Natural killer cell treated with Interleukin-12 subunit alpha and Interleukin-12 subunit beta and Interleukin-15 and Interleukin-18, amount 100 ng/mL, for 72 hours (primary cell): ENCODE measurements around the gene PSMD12. TPM values are rescaled to one million over a fixed set of nuclear protein-coding genes. Genes with fewer than 3 reads are reported as not detected.
"Not testable (repeated sequence)": the region's sequence is repeated elsewhere in the genome, so short reads cannot be mapped to it uniquely, and the experiment has no call there.

Source experiments
- ATAC-seq, 2 donors: fragments of 150-1000 bp; cut with Tn5 transposase in 1 of 2; sonication (Bioruptor Pico), chemical (Tn5 transposase) in 1 of 2; 2 replicates each; pipeline ENCODE4 v1.10.0; 2021
- DNase-seq: peaks from one replicate; pipeline ENCODE4 v3.0.0; 2022; ENCODE audit warnings: low spot score
- H3K27ac Mint-ChIP-seq, 2 donors: 1 replicate in 1 of 2; 2 replicates in 1 of 2; pipeline ENCODE4 v1.8.0; 2022; ENCODE audit warnings: mixed read lengths in 2 of 2, mild to moderate bottlenecking in 1 of 2, moderate library complexity in 1 of 2
- H3K27me3 Mint-ChIP-seq, 2 donors: 1 replicate in 1 of 2; 2 replicates in 1 of 2; pipeline ENCODE4 v1.8.0; 2022; ENCODE audit warnings: mixed read lengths in 2 of 2
- H3K36me3 Mint-ChIP-seq: one replicate; pipeline ENCODE4 v1.8.0; 2022; ENCODE audit warnings: mixed read lengths
- H3K4me1 Mint-ChIP-seq, 2 donors: 1 replicate in 1 of 2; 2 replicates in 1 of 2; pipeline ENCODE4 v1.8.0; 2022; ENCODE audit warnings: low read depth in 2 of 2, mixed read lengths in 2 of 2, mild to moderate bottlenecking in 1 of 2
- H3K4me3 Mint-ChIP-seq: one replicate; pipeline ENCODE4 v1.8.0; 2022; ENCODE audit warnings: mixed read lengths
- H3K9me3 Mint-ChIP-seq: 2 replicates; pipeline ENCODE4 v1.8.0; 2022; ENCODE audit warnings: mixed read lengths
- total RNA-seq, 2 donors: library from RNA; stranded (reverse); gene quantifications; one replicate each; pipeline ENCODE4 v1.2.3, GENCODE V29; 2022

The PSMD12 gene
- total RNA-seq, 2 donors from 2014 or later, result 87.3 to 90.5 TPM

- H3K4me3 Mint-ChIP-seq, result no peak overlapping the region
- H3K9me3 Mint-ChIP-seq, result no peaks in the 10 kb centered on the region
- no peak overlapping the region for H3K27ac Mint-ChIP-seq
- ATAC-seq (no peak), DNase-seq (no peak)
- no peaks in the 10 kb centered on the region for H3K36me3 Mint-ChIP-seq
- no peaks in the 10 kb centered on the region for H3K4me1 Mint-ChIP-seq
- H3K27me3 Mint-ChIP-seq, result peaks cover 0 to 2% of the 10 kb centered on the region in 2 donors
Measured at GRCh38 chr17:67328026-67328425, 38.4 kb downstream of the PSMD12 start.

DNA sequence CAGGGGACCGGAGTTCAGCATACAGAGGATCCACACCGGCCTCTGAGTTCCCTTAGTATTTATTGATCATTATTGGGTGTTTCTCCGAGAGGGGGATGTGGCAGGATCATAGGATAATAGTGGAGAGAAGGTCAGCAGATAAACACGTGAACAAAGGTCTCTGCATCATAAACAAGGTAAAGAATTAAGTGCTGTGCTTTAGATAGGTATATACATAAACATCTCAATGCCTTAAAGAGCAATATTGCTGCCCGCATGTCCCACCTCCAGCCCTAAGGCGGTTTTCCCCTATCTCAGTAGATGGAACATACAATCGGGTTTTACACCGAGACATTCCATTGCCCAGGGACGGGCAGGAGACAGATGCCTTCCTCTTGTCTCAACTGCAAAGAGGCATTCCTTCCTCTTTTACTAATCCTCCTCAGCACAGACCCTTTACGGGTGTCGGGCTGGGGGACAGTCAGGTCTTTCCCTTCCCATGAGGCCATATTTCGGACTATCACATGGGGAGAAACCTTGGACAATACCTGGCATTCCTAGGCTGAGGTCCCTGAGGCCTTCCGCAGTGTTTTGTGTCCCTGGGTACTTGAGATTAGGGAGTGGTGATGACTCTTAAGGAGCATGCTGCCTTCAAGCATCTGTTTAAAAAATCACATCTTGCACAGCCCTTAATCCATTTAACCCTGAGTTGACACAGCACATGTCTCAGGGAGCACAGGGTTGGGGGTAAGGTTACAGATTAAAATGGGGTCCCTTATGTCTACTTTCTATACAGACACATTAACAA lies 39.2 kb downstream of the PSMD12 start:
- not testable (repeated sequence) for H3K4me1 Mint-ChIP-seq, H3K4me3 Mint-ChIP-seq, H3K9me3 Mint-ChIP-seq, H3K27me3 Mint-ChIP-seq, H3K36me3 Mint-ChIP-seq, H3K27ac Mint-ChIP-seq, ATAC-seq, DNase-seq

DNA sequence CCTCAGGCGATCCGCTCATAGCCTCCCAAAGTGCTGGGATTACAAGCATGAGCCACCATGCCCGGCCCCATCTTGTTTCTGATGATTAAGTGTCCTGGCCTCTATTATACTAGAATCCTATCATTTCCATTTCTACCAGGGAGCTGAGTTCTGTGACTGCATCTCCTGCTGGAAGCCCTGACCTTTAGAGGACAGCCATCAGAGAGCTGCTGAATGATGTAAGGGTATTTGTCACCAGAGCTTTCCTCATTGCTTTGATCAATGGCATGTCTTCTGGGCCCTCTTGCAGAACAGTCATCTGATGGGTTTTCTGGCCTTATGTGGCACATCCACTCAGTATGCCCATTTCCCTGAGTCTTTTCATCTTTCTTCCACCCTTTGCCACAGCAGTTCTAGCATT lies 39.9 kb downstream of the PSMD12 start:
- peaks cover 0 to 2% of the 10 kb centered on the region in 2 donors for H3K27me3 Mint-ChIP-seq
- H3K4me1 Mint-ChIP-seq, result no peaks in the 10 kb centered on the region
- no peak overlapping the region for H3K4me3 Mint-ChIP-seq
- DNase-seq (no peak), ATAC-seq (no peak)
- H3K9me3 Mint-ChIP-seq, result no peaks in the 10 kb centered on the region
- no peaks in the 10 kb centered on the region for H3K36me3 Mint-ChIP-seq
- no peak overlapping the region for H3K27ac Mint-ChIP-seq

DNA sequence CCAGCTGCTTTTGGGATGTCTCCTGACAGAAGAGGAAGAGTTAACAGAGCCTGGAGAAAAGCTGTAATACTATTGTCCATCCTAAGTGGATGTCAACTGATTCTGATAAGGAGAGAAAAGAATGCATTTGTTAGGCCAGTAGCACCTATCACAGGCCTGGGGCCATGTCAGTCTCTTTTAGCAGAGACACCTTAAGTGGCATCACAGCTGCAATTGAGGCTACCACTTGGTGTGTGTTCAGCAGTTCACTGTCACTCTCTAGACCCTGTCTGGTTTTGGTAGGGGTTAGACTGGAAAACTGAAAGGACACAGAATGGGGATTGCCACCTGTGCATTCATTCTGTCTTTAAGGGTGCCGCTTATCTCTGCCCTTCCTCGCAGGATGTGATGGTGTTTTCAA lies 42.0 kb downstream of the PSMD12 start:
- H3K4me3 Mint-ChIP-seq, result no peak overlapping the region
- no peaks in the 10 kb centered on the region for H3K4me1 Mint-ChIP-seq
- ATAC-seq, result no peak
- no peaks in the 10 kb centered on the region for H3K9me3 Mint-ChIP-seq
- H3K27ac Mint-ChIP-seq, result no peak overlapping the region
- no peak for DNase-seq
- H3K36me3 Mint-ChIP-seq, result no peaks in the 10 kb centered on the region
- H3K27me3 Mint-ChIP-seq, result peaks cover 0 to 2% of the 10 kb centered on the region in 2 donors

- DNase-seq (no peak), ATAC-seq (no peak)
- Mint-ChIP-seq H3K36me3 (no peaks in the 10 kb centered on the region), H3K4me1 (no peaks in the 10 kb centered on the region), H3K9me3 (no peaks in the 10 kb centered on the region), H3K4me3 (no peak overlapping the region), H3K27ac (no peak overlapping the region), H3K27me3 (peaks cover 0 to under 1% of the 10 kb centered on the region in 2 donors)
Measured at GRCh38 chr17:67323445-67323844, 42.9 kb downstream of the PSMD12 start.

DNA sequence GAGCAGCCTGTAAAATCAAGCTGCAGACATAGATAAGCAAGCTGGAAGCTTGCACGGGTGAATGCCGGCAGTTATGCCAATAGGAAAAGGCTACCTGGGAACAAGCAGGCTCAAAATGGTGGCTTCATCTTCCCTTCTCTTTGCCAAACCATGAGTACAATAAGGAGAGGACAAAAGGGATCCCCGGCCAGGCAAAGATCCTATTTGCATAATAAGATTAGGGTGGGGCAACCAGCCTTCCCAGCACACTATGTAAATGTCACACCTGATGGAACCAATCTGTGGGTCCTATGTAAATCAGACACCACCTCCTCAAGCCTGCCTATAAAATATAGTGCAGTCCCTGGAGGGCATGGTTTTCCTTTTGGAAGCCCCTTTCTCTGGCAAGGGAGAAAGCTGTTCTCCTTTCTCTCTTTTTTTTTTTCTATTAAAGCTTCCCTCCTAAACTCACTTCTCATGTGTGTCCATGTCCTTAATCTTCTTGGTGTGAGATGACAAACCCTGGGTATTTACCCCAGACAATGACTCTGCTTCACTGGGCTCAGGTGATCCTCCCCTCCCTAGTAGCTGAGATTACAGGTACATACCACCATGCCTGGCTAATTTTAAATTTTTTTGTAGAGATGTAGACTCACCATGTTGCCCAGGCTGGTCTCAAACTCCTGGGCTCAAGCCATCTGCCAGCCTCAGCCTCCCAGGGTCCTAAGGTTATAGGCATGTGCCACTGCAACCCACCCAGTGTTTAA lies 44.2 kb downstream of the PSMD12 start:
- DNase-seq (no peak), ATAC-seq (no peak)
- Mint-ChIP-seq H3K4me1 (no peaks in the 10 kb centered on the region), H3K27ac (no peak overlapping the region), H3K4me3 (no peak overlapping the region), H3K36me3 (no peaks in the 10 kb centered on the region), H3K9me3 (no peaks in the 10 kb centered on the region), H3K27me3 (no peaks in the 10 kb centered on the region)

DNA sequence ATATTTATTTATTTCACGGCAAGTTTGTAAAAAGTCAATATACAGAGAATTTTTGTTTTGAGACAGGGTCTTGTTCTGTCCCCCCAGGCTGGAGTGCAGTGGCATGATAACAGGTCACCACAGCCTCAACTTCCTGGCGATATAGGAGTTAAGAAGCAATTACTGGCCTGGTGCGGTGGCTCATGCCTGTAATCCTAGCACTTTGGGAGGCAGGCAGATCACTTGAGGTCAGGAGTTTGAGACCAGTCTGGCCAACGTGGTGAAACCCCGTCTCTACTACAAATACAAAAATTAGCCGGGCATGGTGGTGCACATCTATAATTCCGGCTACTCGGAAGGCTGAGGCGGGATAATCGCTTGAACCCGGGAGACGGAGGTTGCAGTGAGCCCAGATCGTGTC lies 44.9 kb downstream of the PSMD12 start:
- H3K4me1 Mint-ChIP-seq, ATAC-seq, H3K36me3 Mint-ChIP-seq, H3K27ac Mint-ChIP-seq, DNase-seq, H3K27me3 Mint-ChIP-seq, H3K9me3 Mint-ChIP-seq, H3K4me3 Mint-ChIP-seq: not testable (repeated sequence)

DNA sequence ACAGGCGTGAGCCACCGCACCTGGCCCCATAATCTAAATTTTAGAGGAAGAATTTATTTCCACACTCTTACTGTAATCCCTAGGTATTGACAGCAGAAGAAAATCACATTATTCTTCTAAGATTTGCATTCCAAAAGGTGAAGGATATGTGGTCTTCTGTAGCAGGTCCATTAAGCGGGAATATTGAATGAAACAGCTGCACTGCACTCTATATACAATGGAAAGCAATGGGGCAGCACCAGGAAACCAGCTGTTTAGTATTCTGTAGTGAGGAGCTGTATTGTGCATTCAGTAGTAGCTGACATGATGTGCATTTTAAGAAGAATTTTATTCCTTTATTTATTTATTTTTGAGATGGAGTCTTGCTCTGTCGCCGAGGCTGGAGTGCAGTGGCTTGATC lies 49.6 kb downstream of the PSMD12 start:
- Mint-ChIP-seq H3K27ac (no peak overlapping the region), H3K36me3 (no peaks in the 10 kb centered on the region), H3K4me3 (no peak overlapping the region), H3K4me1 (no peaks in the 10 kb centered on the region), H3K27me3 (no peaks in the 10 kb centered on the region), H3K9me3 (no peaks in the 10 kb centered on the region)
- DNase-seq (no peak), ATAC-seq (no peak)

GRCh38 chr17:67315865-67316264 lies 50.5 kb downstream of the PSMD12 start:
- H3K4me3 Mint-ChIP-seq, result no peak overlapping the region
- H3K4me1 Mint-ChIP-seq, result no peaks in the 10 kb centered on the region
- no peak overlapping the region for H3K27ac Mint-ChIP-seq
- H3K27me3 Mint-ChIP-seq, result no peaks in the 10 kb centered on the region
- ATAC-seq (no peak), DNase-seq (no peak)
- H3K36me3 Mint-ChIP-seq, result no peaks in the 10 kb centered on the region
- H3K9me3 Mint-ChIP-seq, result no peaks in the 10 kb centered on the region

- no peaks in the 10 kb centered on the region for H3K4me1 Mint-ChIP-seq
- no peaks in the 10 kb centered on the region for H3K27me3 Mint-ChIP-seq
- no peak overlapping the region for H3K27ac Mint-ChIP-seq
- H3K9me3 Mint-ChIP-seq, result no peaks in the 10 kb centered on the region
- no peak overlapping the region for H3K4me3 Mint-ChIP-seq
- H3K36me3 Mint-ChIP-seq, result no peaks in the 10 kb centered on the region
- no peak for DNase-seq
- no peak for ATAC-seq
Measured at GRCh38 chr17:67312265-67312664, 54.1 kb downstream of the PSMD12 start.

DNA sequence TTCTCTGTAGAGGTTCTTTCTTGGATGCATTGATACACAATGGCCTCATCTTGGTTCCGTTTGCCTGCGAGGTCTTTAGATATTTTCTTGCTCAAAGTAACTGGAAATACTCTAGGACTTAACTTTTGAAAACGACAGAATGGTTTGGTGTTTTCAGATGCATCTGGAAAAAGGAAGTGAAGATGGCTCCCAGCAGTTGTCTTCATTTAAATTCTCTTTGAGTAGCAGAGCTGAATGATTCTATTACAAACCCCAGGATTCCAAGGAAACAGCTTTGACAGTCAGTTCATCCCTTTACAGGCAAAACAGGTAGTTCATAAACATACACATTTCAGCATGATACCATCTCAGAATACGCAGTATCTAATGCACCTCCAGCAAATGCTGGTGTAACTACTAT lies 54.8 kb downstream of the PSMD12 start:
- Mint-ChIP-seq H3K27me3 (no peaks in the 10 kb centered on the region), H3K4me3 (no peak overlapping the region), H3K9me3 (no peaks in the 10 kb centered on the region), H3K36me3 (no peaks in the 10 kb centered on the region), H3K4me1 (no peaks in the 10 kb centered on the region), H3K27ac (no peak overlapping the region)
- DNase-seq (no peak), ATAC-seq (no peak)

DNA sequence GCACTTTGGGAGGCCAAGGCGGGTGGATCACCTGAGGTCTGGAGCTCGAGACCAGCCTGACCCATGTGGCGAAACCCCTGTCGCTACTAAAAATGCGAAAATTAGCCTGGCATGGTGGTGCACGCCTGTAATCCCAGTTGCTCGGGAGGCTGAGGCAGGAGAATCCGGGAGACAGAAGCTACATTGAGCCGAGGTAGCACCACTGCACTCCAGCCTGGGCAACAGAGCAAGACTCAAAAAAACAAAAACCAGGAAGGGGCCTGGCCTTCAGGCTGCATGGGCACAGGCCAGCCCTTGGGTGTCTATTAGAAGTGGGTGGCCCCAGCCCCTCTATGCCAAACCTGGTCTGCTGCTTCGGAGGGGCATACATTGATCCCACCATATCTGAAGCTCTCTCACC lies 56.0 kb downstream of the PSMD12 start:
- no peak for DNase-seq
- ATAC-seq, result no peak
- Mint-ChIP-seq H3K27ac (no peak overlapping the region), H3K4me3 (no peak overlapping the region), H3K4me1 (no peaks in the 10 kb centered on the region), H3K36me3 (no peaks in the 10 kb centered on the region), H3K9me3 (no peaks in the 10 kb centered on the region), H3K27me3 (no peaks in the 10 kb centered on the region)

DNA sequence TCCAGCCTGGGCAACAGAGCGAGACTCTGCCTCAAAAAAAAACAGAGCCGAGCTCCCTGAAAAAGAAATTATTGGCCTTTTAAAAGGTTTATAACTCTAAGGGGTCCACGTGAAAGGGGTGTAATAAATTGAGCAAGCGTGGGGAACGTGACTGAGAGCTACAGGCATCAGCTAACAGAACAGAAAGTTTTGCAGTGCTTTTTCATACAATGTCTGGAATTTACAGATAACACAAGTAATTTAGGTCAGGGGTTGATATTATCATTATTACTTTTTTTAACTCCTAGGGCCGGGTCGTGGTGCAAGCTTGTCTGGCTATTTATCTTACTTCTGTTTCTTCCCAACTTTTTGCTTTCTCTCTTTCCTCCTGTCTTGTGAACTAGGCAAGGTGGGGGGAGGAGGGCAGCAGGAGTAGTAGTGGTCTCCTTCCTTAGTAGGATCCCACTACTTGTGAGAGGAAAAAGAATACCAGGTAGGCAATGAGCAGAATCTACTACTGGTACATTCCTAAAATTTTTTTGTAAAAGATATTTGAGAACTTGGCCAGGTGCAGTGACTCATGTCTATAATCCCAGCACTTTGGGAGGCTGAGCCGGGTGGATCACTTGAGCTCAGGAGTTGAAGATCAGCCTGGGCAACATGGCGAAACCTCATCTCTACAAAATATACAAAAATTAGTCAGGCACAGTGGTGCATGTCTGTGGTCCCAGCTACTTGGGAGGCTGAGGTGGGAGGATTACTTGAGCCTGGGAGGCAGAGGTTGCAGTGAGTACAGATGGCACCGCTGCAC lies 60.7 kb downstream of the PSMD12 start:
- not testable (repeated sequence) for DNase-seq, H3K27ac Mint-ChIP-seq, H3K27me3 Mint-ChIP-seq, H3K4me3 Mint-ChIP-seq, H3K4me1 Mint-ChIP-seq, ATAC-seq, H3K9me3 Mint-ChIP-seq, H3K36me3 Mint-ChIP-seq

- DNase-seq, result no peak
- ATAC-seq, result no peak
- H3K9me3 Mint-ChIP-seq, result no peaks in the 10 kb centered on the region
- no peak overlapping the region for H3K27ac Mint-ChIP-seq
- H3K36me3 Mint-ChIP-seq, result no peaks in the 10 kb centered on the region
- no peak overlapping the region for H3K4me3 Mint-ChIP-seq
- no peaks in the 10 kb centered on the region for H3K27me3 Mint-ChIP-seq
- peaks cover 6 to 7% of the 10 kb centered on the region in 2 donors for H3K4me1 Mint-ChIP-seq
Measured at GRCh38 chr17:67297454-67297960, 68.9 kb downstream of the PSMD12 start.
